Tibial artery (tissue), 4 donors: ENCODE results near the gene STYXL2.

Experiments
- DNase-seq, 2 donors: peaks; one replicate each; pipeline ENCODE4 v3.0.0-alpha.2; 2019
- H3K27ac ChIP-seq, 2 donors: fragments of 200-600 bp; sonication (generic) in 1 of 2; 1 replicate in 1 of 2; 2 replicates in 1 of 2; pipeline ENCODE4 v1.5.1; 2018 to 2019; ENCODE audit warnings: mild to moderate bottlenecking in 1 of 2
- H3K27me3 ChIP-seq, 2 donors: fragments of 200-600 bp; sonication (generic) in 1 of 2; one replicate each; pipeline versions ENCODE4 v1.5.1 to v1.6.0; 2016 to 2019
- H3K36me3 ChIP-seq, 3 donors: fragments of 200-600 bp; sonication (generic) in 2 of 3; one replicate each; pipeline ENCODE4 v1.5.1; 2016 to 2019; ENCODE audit warnings: mild to moderate bottlenecking in 2 of 3
- H3K4me1 ChIP-seq, 4 donors: fragments of 200-600 bp; sonication (generic) in 2 of 4; 1 replicate in 3 of 4; 2 replicates in 1 of 4; pipeline ENCODE4 v1.5.1; 2016 to 2019
- H3K4me3 ChIP-seq, 2 donors: fragments of 200-600 bp; sonication (generic) in 1 of 2; 1 replicate in 1 of 2; 2 replicates in 1 of 2; pipeline ENCODE4 v1.5.1; 2018 to 2019; ENCODE audit warnings: mild to moderate bottlenecking in 2 of 2
- H3K9me3 ChIP-seq, 3 donors: fragments of 200-600 bp; sonication (generic) in 1 of 3; one replicate each; pipeline ENCODE4 v1.5.1; 2016 to 2019
- intact Hi-C: fragments of 100-400 bp; cut with DNase I; formaldehyde crosslinking; loops from one replicate; pipeline ENCODE4 v1.15.0; 2023; ENCODE audit warnings: low total_unique reads
- TF ChIP-seq, protein P1 (sequence below), 2 experiments: fragments of 200-600 bp in 1 of 2; fragments of 450-650 bp in 1 of 2; IDR thresholded peaks; one replicate each; pipeline ENCODE4 v1.5.1; 2017 to 2019; ENCODE audit warnings: antibody characterized with exemption in 2 of 2, mild to moderate bottlenecking in 1 of 2, moderate library complexity in 1 of 2

The STYXL2 gene

GRCh38 chr1:167132301-167133010 is 38.6 kb downstream of the STYXL2 start:
- Histone ChIP-seq H3K27ac (no peak overlapping the region), H3K4me1 (peaks cover 0 to 23% (median 5%) of the 10 kb centered on the region in 4 donors), H3K27me3 (no peaks in the 10 kb centered on the region), H3K36me3 (no peaks in the 10 kb centered on the region), H3K9me3 (no peaks in the 10 kb centered on the region), H3K4me3 (no peak overlapping the region)
- no peak for DNase-seq
- intact Hi-C loops = no loop called here
- TF ChIP-seq, protein P1, sequence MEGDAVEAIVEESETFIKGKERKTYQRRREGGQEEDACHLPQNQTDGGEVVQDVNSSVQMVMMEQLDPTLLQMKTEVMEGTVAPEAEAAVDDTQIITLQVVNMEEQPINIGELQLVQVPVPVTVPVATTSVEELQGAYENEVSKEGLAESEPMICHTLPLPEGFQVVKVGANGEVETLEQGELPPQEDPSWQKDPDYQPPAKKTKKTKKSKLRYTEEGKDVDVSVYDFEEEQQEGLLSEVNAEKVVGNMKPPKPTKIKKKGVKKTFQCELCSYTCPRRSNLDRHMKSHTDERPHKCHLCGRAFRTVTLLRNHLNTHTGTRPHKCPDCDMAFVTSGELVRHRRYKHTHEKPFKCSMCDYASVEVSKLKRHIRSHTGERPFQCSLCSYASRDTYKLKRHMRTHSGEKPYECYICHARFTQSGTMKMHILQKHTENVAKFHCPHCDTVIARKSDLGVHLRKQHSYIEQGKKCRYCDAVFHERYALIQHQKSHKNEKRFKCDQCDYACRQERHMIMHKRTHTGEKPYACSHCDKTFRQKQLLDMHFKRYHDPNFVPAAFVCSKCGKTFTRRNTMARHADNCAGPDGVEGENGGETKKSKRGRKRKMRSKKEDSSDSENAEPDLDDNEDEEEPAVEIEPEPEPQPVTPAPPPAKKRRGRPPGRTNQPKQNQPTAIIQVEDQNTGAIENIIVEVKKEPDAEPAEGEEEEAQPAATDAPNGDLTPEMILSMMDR (IDR thresholded peaks at IDR 0.05) = no peak

DNA sequence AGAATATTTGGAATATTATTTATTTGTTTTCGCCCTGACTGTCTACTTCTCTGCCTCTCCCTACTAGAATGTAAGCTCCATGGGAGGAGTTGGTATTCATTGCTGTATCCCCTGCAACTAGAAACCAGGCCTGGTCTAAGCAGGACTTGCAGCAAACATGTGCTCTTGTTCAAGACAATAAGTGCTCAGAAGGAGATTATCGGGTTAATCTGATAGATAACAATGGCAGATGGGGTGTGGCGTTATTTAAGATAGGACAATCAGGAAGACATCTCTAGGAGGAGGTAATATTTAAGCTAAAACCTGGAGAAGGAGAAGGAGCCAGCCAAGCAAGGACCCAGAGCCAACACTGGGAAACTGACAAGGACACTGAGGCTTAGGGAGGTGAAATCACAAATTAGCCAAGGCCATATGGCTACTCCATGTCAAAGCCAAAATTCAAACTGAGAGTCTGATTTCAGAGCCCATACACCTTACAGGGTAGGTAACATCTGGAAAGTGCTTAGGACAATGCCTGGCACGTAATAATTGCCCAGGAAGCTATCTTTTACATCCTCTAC is 41.5 kb downstream of the STYXL2 start:
- H3K27me3 ChIP-seq = no peaks in the 10 kb centered on the region
- H3K27ac ChIP-seq = peak overlapping the region; percentile 53 to 75
- peaks cover 0 to 32% (median 5%) of the 10 kb centered on the region in 4 donors for H3K4me1 ChIP-seq
- H3K4me3 ChIP-seq = no peak overlapping the region
- DNase-seq = no peak
- H3K36me3 ChIP-seq = no peaks in the 10 kb centered on the region
- intact Hi-C loops = no loop called here
- H3K9me3 ChIP-seq = no peaks in the 10 kb centered on the region
- TF ChIP-seq, protein P1 (IDR thresholded peaks at IDR 0.05) = no peak

- Histone ChIP-seq H3K27me3 (no peaks in the 10 kb centered on the region), H3K36me3 (no peaks in the 10 kb centered on the region), H3K27ac (peak overlapping the region; percentile 53 to 75), H3K4me3 (no peak overlapping the region), H3K4me1 (peaks cover 0 to 32% (median 5%) of the 10 kb centered on the region in 4 donors), H3K9me3 (no peaks in the 10 kb centered on the region)
- TF ChIP-seq, protein P1 (IDR thresholded peaks at IDR 0.05) = no peak
- intact Hi-C loops = no loop called here
- peak in 1 of 2 donors; percentile 71 for DNase-seq
These were observed 42.3 kb downstream of the STYXL2 start for GRCh38 chr1:167136191-167136614.

DNA sequence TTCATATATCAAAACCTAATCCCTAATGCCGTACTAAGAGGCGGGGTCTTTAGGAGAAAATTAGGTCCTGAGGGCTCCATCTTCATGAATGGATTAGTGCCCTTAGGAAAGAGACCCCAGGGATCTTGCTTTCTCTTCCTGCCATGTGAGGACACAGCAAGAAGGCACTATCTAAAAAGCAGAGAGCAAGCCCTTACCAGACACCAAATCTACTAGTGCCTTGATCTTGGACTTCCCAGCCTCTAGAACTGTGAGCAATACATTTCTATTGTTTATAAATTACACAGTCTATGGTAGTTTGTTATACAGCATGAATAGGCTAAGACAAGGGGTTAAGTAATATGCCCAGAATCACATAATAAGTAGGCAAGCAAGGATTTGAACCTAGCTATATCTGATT is 42.9 kb downstream of the STYXL2 start:
- H3K27ac ChIP-seq = peak overlapping the region; percentile 48 to 75
- peaks cover 0 to 32% (median 5%) of the 10 kb centered on the region in 4 donors for H3K4me1 ChIP-seq
- no peaks in the 10 kb centered on the region for H3K9me3 ChIP-seq
- DNase-seq = no peak
- TF ChIP-seq, protein P1 (IDR thresholded peaks at IDR 0.05) = no peak
- H3K4me3 ChIP-seq = no peak overlapping the region
- intact Hi-C loops = no loop called here
- H3K27me3 ChIP-seq = no peaks in the 10 kb centered on the region
- H3K36me3 ChIP-seq = no peaks in the 10 kb centered on the region

GRCh38 chr1:167137332-167137781 is 43.5 kb downstream of the STYXL2 start:
- TF ChIP-seq, protein P1 (IDR thresholded peaks at IDR 0.05) = no peak
- Histone ChIP-seq H3K9me3 (no peaks in the 10 kb centered on the region), H3K4me1 (peaks cover 0 to 32% (median 5%) of the 10 kb centered on the region in 4 donors), H3K4me3 (no peak overlapping the region), H3K27me3 (no peaks in the 10 kb centered on the region), H3K27ac (peak overlapping the region; percentile 48 to 75), H3K36me3 (no peaks in the 10 kb centered on the region)
- intact Hi-C loops = no loop called here
- DNase-seq = no peak
